Cardiac atrium fibroblast (primary cell): ENCODE results near the gene MS4A6A. TPM values are rescaled to one million over a fixed set of nuclear protein-coding genes. Genes with fewer than 3 reads are reported as not detected.

Experiments
- total RNA-seq: library from RNA; depleted of rRNA; stranded (reverse); fragments of >200 nt; gene quantifications from 2 replicates; pipeline ENCODE4 v1.2.3, GENCODE V29; 2015

The MS4A6A gene
- 1.6 TPM in 1 of 2 replicates, not detected in the other for total RNA-seq

GRCh38 chr11:60182541-60183330, at the start of gene MS4A6A:
Gene MS4A6A (minus strand): TSS chr11:60183083. CDS start chr11:60181727, 1,356 bp downstream.

Other genes starting within 250 kb of the MS4A6A start
- gene OOSP1, start 244.7 kb downstream of the MS4A6A start, total RNA-seq = not detected in 2 replicates
- gene OOSP4A, start 219.1 kb downstream of the MS4A6A start, total RNA-seq = not detected in 2 replicates
- not detected in 2 replicates for gene OOSP4B, start 165.9 kb downstream of the MS4A6A start, total RNA-seq
- gene OOSP2, start 142.7 kb downstream of the MS4A6A start, total RNA-seq = not detected in 2 replicates
- gene MS4A3, start 126.4 kb downstream of the MS4A6A start, total RNA-seq = not detected in 2 replicates
- gene MS4A2, start 94.4 kb downstream of the MS4A6A start, total RNA-seq = not detected in 2 replicates
- gene MS4A4E, start 60.1 kb upstream of the MS4A6A start, total RNA-seq = not detected in 2 replicates
- not detected in 2 replicates for gene MS4A4A, start 97.6 kb upstream of the MS4A6A start, total RNA-seq
- not detected in 2 replicates for gene MS4A6E, start 144.2 kb upstream of the MS4A6A start, total RNA-seq
- not detected in 2 replicates for gene MS4A7, start 195.4 kb upstream of the MS4A6A start, total RNA-seq
- gene MS4A14, start 213.4 kb upstream of the MS4A6A start, total RNA-seq = not detected in 2 replicates
- gene MS4A5, start 246.5 kb upstream of the MS4A6A start, total RNA-seq = not detected in 2 replicates